ENCODE data around the gene EIF3D.
"Not testable (repeated sequence)": the region's sequence is repeated elsewhere in the genome, so short reads cannot be mapped to it uniquely, and the experiment has no call there.

The EIF3D gene

DNA sequence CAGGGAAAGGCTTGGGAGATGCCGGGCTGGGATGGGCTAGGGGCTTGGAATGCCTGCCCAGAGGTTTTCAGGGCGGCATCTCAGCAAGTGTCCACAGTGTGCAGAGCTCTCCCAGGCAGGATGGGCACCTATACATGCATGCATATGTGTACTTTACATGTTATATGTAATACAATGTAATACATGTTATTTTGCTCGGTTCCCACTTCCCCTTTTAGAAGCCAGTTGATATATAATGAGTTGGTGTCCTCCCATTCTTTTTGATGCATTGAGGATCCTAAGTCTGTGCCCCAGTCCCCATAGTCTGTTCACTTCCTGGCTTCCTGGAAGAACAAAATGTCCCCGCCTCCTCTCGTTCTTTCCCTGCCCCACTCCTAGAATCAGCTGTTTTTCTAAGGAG lies 20.1 kb upstream of the EIF3D start:
- no peak for DNase-seq

DNA sequence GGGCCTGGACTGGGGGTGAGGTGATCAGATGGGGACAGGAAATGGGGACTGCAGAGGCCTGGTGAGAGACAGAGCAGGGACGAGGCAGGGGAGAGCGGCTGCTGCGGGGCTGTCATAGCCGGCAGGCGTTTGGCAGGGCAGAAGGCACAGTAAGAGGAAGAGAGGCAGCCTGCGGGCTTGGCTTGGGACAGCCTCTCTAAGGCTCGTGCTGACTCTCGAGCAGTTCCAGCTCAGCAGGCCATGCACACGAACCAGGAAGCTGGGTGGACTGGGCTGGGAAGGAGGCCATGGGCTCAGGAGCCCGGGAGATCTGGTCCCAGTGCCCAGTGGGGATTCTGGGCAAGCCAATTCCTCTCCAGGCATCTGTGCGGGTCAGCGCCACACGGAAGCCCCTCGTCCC lies 19.6 kb upstream of the EIF3D start:
- no peak for DNase-seq

DNA sequence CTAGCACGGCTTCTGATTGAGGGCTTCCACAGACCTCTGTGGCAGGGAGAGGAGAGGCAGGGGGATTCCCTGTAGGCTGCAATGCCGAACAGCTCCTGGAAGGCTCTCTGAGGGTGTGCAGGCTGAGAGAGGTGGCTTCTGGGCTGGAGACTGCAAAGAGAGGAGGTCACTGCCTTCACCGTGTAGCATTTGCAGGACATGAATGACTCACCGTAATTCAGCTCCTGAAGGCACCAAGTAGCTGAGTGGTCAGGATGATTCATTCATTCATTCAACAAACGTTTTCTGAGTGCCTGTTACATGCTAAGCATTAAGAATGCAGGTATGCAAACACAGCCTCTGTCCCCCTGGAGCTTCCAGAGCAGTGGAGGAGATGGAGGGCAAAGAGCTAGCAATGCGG lies 18.0 kb upstream of the EIF3D start:
- DNase-seq, result peak; percentile 44

DNA sequence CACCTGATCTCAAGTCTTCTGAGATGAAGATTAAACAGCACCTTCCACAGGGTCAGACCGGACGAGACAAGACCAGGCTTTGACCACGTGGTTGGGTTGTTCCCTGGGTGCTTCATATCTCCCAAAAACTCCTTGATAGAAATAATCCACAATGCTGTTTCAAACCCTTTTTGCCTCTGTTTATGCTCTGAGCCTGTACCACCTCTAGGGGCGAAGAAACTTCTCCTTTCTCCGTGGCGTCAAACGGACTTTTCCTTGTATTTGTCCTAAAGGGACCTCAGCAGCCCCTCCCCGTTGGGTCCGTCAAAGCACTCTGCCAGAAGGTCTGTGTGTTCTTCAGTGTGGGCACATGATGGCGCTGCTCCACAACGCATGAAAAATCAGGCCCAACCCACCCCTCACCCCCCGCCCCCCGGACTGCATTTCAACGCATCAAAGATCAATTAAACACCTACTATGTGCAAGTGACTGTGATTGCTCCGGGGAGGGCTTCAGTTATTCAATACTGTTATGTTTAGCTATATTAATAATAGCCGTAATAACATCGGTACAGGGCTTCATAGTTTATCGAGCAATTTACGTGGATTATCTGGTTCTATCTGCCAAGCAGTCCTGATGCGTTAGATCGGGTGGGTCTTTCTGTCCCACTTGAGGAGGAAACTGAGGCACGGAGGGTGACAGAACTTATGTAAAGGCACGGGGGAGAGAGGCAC lies 17.3 kb upstream of the EIF3D start:
- DNase-seq, result peak; percentile 61

DNA sequence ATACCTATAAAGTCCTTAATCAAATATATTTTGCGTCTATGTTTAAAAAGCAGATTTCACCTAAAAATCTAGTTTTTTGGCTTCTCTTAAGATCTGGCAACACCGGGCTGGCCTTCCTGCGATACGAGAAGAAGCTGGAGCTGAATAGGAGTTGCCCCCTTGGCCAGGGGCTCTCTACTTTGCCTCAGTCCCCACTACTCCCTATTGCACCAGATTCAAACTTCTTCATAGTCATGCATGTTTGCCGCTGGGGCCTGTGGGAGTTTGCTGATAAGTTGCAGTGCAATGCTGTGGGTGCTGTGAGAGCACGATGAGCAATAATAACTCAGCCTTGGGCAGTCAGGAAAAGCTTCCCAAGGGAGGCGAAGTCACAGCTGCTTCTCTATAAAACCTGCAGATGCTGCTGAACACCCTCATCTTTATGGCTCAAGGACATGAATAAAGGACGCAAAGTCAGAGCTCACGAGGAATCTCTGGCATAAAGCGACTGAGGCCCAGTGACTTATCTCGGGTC lies 15.2 kb upstream of the EIF3D start:
- DNase-seq, result no peak

DNA sequence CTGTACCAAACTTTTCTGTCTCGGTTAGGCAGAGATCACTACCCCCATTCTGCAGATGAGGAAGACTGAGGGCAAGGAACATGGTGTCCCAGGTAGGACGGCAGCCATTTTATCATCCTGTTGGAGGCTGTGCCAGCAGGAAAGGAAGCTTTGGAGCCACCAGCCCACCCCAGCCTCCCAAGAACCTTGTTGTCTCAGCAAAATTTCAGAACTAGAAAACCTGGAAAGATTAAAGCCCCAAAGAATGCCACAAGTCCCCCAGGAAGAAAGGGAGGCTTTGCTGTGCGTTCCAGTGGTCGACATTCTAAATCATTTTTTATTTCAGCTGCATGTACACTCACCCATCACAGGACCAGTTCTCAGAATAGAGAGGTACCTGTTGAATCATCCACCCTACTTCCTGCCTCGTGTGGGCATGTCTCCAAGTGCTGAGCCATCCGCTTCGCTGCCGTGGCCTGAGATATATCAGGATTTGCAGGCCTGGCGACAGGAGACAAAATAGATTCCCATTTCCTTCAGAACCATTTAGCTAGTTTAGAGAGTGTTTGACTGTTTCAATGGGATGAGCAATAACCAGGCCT lies 13.0 kb upstream of the EIF3D start:
- DNase-seq, result peak; percentile 76

DNA sequence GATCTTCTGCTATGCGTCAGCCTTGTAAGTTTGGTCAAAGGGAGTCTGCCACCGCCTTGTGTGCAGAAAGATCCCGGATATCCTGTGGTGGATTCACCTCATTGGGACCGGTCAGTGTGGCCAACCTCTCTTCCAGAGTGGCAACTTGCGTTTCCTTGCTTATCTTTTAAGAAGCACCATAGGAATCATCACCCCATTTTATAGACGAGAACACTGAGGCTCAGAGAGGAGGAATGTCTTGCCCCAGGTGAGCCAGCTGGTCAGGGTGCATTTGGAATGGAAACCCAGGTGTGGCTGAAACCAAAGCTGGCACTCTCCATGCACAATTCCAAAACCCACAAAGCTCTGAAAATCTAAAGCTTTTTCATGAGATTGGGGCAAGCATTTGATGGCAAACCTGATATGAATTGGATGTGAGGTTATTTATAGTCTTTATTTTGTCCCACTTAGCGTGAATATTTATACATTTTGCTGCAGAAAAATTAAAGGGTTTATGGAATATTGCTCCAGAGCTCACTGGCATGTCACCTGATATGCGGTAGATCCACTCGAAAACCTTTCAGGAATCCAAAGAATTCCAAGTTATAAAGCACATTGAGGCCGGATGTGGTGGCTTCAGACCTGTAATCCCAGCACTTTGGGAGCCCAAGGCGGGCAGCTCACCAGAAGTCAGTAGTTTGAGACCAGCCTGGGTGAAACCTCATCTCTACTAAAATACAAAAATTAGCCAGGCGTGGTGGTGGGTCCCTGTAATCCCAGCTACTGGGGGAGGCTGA lies 12.1 kb upstream of the EIF3D start:
- no peak for DNase-seq

DNA sequence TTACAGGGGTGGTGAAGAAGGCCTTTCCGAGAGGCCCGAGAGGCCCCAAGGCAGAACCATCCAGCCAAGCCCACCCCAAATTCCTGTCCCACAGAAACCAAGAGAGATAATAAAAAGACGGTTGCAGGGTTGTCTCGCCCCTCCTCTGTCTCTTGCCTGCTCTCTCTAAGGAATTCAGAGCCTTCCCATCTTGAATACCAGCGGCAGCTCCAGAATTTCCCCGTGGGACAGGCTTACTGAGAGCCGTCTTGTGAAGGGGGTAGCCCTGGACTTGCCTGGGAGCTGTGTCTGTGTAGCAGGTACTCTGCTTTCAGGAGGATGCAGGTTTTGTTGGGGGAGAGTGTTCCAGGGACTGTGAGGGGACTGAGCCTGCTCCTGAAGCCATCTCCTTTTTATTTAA lies 9.6 kb upstream of the EIF3D start:
- DNase-seq, result no peak

DNA sequence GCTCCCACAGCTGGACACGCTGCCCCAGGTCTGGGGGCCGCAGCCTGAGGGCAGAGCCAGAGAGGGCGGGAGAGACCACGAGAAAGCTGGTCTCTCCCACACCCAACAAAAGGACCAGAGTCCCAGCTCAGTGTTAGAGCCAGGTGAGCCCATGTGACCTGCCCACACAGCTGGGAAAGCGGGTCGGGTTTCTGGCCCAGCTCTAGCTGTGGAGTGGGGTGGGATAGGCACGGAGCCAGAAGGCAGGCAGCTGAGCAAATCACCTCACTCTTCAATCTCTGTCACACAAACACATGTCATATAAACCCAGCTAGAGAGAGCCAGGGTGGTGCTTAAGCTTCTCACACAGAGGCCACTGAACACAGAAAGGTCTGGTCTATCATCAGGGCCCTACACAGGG lies 7.8 kb upstream of the EIF3D start:
- no peak for DNase-seq

DNA sequence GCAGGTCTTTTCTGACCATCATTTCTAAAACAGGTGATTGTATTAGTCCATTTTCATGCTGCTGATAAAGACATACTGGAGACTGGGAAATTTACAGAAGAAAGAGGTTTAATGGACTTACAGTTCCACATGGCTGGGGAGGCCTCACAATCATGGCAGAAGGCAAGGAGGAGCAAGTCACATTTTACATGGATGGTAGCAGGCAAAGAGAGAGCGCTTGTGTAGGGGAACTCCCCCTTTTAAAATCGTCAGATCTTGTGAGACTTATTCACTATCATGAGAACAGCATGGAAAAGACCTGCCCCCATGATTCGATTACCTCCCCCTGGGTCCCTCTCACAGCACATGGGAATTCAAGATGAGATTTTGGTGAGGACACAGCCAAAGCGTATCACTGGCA lies 4.4 kb upstream of the EIF3D start:
- DNase-seq, result not testable (repeated sequence)

DNA sequence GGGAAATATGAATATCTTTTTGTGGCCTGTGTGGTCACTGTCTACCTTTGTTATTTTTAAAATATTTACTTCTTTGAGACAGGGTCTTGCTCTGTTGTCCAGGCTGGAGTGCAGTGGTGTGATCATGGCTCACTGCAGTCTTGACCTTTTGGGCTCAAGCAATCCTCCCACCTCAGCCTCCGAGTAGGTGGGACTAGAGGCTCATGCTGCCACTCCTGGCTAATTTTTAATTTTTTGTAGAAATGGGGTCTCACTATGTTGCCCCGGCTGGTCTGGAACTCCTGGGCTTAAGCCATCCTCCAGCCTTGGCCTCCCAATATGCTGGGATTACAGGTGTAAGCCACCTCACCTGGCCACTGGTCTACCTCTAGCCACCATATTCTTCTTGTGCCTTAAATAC lies 3.5 kb upstream of the EIF3D start:
- no peak for DNase-seq

DNA sequence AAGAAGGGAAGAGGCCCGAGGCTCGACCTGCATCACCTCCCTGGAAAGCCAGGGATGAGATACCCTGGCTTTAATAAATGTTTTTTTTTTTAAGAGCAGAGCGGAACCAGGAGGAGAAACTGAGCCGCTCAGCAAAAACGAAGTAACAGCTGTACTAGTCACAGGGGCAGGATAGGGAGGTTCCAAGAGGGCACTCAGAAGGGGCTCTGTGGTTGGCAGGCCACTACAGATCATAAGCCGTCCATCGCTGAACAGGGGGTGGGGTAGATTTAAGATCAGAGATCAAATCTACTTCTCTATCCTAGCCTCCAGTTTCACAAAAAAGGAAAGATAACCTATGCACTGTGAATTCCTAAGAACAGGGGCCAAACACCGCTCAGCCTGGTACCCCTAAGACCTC lies 625 bp downstream of the EIF3D start:
- peak; percentile 18 for DNase-seq

DNA sequence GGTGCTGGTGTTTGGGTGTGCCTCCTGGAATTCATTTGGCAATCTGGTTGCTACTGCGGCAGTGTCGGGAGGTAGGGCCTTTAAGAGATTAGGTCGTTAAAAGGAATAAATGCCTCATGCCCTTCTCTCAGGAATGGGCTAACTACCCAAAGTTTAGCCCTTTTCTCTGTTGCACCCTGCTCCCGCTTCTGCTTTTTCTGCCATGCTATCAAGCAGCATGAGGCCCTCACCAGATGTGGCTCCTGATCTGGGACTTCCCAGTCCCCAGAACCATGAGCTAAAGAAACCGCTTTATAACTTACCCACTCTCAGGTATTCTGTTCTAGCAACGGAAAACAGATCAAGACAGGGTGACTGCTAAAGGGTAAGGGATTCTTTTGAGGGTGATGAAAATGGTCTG lies 6.3 kb downstream of the EIF3D start:
- DNase-seq, result no peak

DNA sequence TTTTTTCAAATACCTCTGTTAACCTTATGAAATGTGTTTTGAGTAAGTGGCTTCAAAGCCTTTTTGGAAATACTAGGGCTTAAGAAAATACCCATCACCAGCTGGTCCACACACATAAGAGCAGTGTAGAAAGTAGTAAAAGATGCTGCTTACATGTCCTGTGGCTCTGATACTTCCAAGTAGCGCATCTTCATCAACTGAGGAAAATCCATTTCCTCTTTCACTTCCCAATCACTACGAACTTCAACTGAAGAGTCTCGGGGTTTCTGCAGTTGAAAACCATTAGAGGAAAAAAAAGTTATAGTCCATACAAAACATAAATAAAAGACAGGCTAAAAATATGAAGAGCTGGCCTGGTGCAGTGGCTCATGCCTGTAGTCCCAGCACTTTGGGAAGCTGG lies 8.5 kb downstream of the EIF3D start:
- DNase-seq, result no peak

DNA sequence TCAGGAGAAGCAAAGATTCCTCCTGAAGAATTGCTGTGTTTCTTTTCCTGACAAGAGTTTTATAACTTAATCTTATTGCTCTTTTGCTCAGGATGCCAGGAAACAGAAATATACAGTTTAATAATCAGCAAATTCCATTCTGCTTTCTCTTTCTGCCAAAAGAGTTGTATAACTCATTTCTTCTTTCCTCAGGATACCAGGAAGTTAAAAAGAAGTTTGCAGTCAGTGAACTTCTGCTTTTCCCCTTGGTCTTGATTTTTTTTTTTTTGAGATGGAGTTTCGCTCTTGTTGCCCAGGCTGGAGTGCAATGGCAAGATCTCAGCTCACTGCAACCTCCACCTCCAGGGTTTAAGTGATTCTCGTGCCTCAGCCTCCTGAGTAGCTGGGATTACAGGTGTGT lies 9.1 kb downstream of the EIF3D start:
- DNase-seq, result not testable (repeated sequence)

DNA sequence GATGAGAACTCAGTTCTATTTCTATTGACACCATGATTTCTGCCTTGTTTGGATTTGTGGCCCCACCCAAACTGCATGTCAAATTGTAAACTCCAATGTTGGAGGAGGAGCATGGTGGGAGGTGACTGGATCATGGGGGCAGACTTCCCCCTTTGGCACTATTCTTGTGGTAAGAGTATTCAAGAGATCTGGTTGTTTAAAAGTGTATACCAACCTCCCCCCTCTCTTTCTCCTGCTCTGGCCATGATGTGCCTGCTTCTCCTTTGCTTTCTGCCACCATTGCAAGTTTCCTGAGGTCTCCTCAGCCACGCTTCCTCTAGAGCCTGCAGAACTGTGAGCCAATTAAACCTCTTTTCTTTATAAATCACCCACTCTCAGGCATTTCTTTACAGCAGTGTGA lies 14.2 kb downstream of the EIF3D start:
- no peak for DNase-seq

DNA sequence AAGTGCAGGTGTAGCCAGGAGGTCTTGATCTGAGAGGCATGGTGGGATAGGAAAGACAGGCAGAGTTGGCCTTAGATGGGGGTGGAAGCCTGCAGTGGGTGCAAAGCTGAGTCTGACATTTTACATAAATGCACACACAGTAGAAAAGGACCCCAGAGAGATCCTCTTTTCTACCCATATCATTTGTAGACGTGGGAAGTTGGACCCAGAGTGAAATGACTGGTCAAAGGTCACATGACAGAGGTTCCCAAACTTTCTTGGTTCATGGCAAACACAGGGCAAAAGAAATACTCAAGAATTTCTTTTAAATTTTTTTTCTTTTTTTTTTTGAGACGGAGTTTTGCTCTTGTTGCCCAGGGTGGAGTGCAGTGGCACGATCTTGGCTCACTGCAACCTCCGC lies 16.0 kb downstream of the EIF3D start:
- no peak for DNase-seq

DNA sequence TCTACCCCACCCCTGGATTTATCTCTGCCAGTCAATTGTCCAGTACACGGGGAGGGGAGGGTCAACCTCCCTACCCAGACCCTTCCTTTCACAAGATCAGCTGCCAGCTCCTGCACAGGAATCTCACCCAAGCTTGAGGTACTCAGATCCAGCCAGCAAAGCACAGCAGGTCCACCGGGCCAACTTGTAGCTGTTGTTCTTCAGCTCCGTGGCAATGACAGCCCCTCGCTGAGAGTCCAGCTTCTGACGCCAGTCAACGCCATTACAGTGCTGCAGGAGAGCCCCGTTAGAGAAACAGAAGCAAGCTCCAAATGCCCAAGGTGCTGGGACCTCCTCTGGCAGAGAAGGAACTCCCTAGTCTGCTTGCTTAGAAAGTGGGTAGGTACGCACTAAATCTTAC lies 16.6 kb downstream of the EIF3D start:
- no peak for DNase-seq

DNA sequence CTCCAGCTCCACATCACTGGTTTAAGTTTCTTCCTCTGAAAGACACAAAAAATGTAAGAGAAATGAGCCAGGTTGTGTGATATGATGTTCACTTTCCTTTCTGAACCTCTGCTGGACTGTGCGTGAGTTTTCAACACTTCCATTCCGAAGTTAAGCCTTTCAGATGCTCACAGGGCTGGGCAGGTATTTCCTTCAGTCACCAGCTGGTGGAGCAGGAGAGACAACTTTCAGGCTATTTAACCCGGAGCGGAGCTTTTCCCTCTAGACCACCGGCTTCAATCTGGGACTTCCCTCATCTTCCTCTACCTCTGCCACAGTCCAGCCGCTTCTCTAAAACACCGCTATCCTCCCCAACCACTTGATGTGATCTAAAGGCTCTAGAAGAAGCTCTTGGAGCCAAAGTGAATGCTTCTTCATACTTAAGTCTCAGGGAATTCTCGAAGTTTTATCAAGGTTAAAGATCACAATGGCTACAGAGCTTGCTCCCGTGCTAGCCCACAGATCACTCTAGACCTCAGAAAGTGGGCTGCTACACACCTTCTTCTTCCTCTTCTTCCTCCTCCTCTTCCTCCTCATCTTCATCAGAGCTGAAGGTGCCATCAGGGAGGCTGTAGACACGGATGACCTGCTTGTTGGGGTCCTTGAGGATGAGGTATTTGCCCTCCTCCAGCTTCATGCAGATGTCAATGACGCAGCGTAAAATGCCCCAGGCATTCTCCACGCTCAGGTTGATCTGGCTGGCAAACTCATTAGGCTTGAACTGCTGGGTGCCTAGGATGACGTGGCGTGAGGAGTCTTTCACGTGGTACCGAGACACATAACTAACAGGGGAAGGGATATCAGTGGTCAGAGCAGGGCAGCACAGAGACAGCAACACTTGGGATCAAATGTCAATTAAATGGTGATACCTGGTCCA lies 17.7 kb downstream of the EIF3D start:
- peak; percentile 42 for DNase-seq

DNA sequence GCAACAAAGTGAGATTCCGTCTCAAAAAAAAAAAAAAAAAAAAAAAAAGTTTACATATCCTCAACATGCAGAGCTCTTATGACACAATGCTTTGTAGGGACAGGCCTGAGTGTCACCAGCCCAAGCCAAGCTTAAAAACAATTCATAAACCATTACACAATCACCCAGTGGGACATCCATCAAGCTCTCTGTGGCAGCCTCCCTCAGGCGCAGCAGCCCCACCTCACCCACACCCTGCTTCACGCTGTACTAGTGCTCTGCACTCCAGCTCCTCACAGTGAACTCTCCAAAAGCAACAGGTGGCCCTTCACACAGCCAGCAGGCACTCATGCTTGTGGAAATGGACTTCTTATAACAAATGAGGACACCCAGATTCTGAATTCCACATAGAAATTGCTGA lies 18.6 kb downstream of the EIF3D start:
- DNase-seq, result no peak

DNA sequence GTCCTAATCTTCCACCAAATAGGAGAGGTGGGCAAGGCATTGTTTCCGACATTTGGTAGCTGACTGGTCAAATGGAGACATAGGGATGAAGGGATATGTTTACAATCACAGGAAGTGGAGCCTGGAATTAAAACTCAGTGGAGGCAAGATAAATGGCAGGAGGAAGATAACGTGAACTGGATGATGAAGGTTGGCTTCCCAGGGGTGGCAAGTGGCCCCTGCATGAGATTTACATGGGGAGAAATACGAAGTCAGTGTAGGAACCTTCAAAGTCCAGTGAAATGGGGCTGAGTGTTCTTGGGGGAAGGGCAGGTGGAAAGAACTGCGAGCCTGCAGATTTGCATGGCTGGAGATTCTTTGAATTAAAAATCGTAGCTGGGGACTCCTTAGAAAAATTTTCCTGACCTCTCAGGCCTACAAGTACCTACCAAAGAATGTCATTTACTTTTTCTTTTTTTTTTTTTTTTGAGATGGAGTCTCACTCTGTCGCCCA lies 21.4 kb downstream of the EIF3D start:
- DNase-seq, result no peak

DNA sequence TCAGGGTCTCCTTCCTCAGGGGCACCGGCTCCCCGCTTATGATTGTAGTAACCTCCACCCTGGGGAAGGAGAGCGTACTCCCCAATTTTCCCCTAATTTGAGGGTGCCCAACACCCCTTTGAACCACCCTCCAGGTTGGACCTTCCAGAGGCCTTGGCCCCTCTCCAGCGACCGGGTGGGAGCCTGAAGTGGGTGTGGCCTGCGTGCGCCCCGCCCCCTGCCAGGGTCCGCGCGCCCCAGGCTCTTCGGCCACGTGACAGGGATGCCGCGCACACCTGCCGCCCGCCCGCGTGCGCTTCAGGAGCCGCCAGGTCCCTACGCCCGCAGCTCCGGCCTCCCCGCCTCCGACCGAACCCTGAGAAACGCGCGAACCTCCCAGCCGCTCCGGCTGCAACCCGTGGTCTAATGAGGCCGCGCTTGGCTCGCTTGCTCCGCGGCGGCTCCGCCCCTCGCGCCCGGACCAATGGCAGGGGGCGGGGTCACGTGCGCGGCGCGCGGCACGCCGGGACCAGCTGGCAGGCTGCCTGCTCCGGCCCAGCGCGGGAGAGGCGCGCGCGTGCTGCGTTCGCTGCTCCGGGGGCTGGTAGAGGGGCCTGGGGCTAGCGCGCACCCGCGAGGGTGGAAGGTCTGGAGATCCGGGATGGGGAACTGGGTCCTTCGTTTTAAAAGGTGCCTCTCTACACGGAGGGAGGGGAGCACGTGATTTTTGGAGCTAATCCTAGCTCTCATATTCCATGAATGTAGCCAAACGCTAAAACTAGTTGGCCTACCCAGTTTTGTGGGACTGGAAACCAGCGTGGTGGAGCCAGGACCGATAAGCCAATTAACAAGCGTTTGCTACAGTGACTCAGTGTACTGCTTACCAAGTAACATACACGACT lies 22.1 kb downstream of the EIF3D start, which contains the start of gene FOXRED2:
TSS of gene FOXRED2 (minus strand) at position 404 of the 881 bp plus-strand sequence. CDS start 618 bp downstream, outside the sequence.
- peak; percentile 93 for DNase-seq

Measured in activated CD4-positive, alpha-beta T cell treated with anti-CD3 and anti-CD28 coated beads, Interleukin-2, Interleukin-6, amounts not matched to agents 100 ng/mL and 50 ng/mL, durations not matched to agents 16 hours and 8 hours (primary cell).